HepG2 (cell line): ENCODE results near the gene DNAJB11. TPM values are rescaled to one million over a fixed set of nuclear protein-coding genes. Genes with fewer than 3 reads are reported as not detected.

Experiments used
- GABPA ChIP-seq, 2 experiments: IDR thresholded peaks; 2 replicates each; pipeline ENCODE4 v1.6.1; 2011 to 2016; ENCODE audit warnings: low read depth in 2 of 2, low read length in 1 of 2, missing biosample characterization in 1 of 2, missing genetic modification characterization in 1 of 2
- GABPB1 ChIP-seq: IDR thresholded peaks from 2 replicates; pipeline ENCODE4 v1.6.1; 2016; ENCODE audit warnings: mild to moderate bottlenecking, missing genetic modification reagents, moderate library complexity, missing compliant biosample characterization
- GMEB1 ChIP-seq: sonication (generic); formaldehyde crosslinking; IDR thresholded peaks from 2 replicates; pipeline ENCODE4 v1.5.1; 2020; ENCODE audit warnings: missing genetic modification reagents, mild to moderate bottlenecking, borderline replicate concordance
- HNRNPUL1 ChIP-seq: fragments of 200-400 bp; formaldehyde crosslinking; IDR thresholded peaks from 2 replicates; pipeline ENCODE4 v1.6.1; 2017; ENCODE audit warnings: low read depth, mild to moderate bottlenecking, low read length, moderate library complexity
- MTF1 ChIP-seq: sonication (generic); formaldehyde crosslinking; IDR thresholded peaks from 2 replicates; pipeline ENCODE4 v1.5.0; 2020; ENCODE audit warnings: missing genetic modification reagents
- PRDM4 ChIP-seq: sonication (generic); formaldehyde crosslinking; IDR thresholded peaks from 2 replicates; pipeline ENCODE4 v1.9.0; 2021; ENCODE audit warnings: missing genetic modification reagents, borderline replicate concordance
- PRPF4 ChIP-seq: fragments of 200-400 bp; formaldehyde crosslinking; IDR thresholded peaks from 2 replicates; pipeline ENCODE4 v1.6.1; 2016; ENCODE audit warnings: low read length, low read depth; ENCODE audit not compliant: poor library complexity, severe bottlenecking
- RFX1 ChIP-seq: fragments of 450-650 bp; IDR thresholded peaks from 2 replicates; pipeline ENCODE4 v1.6.1; 2017
- YEATS4 ChIP-seq: sonication (generic); formaldehyde crosslinking; IDR thresholded peaks from 2 replicates; pipeline ENCODE4 v1.4.0; 2020; ENCODE audit warnings: missing genetic modification reagents, borderline replicate concordance
- YY1 ChIP-seq: IDR thresholded peaks from 2 replicates; pipeline ENCODE4 v1.6.1; 2011; ENCODE audit warnings: low read length, low read depth, moderate library complexity, mild to moderate bottlenecking; ENCODE audit not compliant: insufficient read depth, insufficient replicate concordance
- ZBTB34 ChIP-seq: sonication (generic); formaldehyde crosslinking; IDR thresholded peaks from 2 replicates; pipeline ENCODE4 v1.8.0; 2022; ENCODE audit warnings: mild to moderate bottlenecking, missing genetic modification reagents
- ZNF17 ChIP-seq: sonication (generic); formaldehyde crosslinking; IDR thresholded peaks from 2 replicates; pipeline ENCODE4 v1.5.0; 2020; ENCODE audit warnings: mild to moderate bottlenecking, missing genetic modification reagents
- ZNF362 ChIP-seq: sonication (generic); formaldehyde crosslinking; IDR thresholded peaks from 2 replicates; pipeline ENCODE4 v1.4.0; 2020; ENCODE audit warnings: missing genetic modification reagents, mild to moderate bottlenecking, borderline replicate concordance
- ZNF501 ChIP-seq: sonication (generic); formaldehyde crosslinking; IDR thresholded peaks from 2 replicates; pipeline ENCODE4 v1.5.1; 2020; ENCODE audit warnings: mild to moderate bottlenecking, moderate library complexity, missing genetic modification reagents
- polyA plus RNA-seq, 8 experiments: library from polyadenylated mRNA; depleted of rRNA in 3 of 8; stranded (reverse) in 7 of 8; unstranded in 1 of 8; fragments of >200 nt; fragmentation: Illumina TruSeq in 4 of 8; extraction: Trizol in 4 of 8; gene quantifications; 2 replicates each; pipeline versions ENCODE4 v1.2.1 to v1.2.3, GENCODE V29; 2011 to 2016; ENCODE audit warnings: low read depth in 4 of 8, missing spikeins in 1 of 8, mixed read lengths in 1 of 8; ENCODE audit not compliant: insufficient read depth in 1 of 8
- total RNA-seq, 5 experiments: library from RNA; depleted of rRNA; stranded (reverse); fragments of >200 nt; fragmentation: Illumina TruSeq; extraction: Trizol; gene quantifications; 2 replicates each; pipeline ENCODE4 v1.2.3, GENCODE V29; 2016; ENCODE audit warnings: low read depth in 1 of 5
- TF ChIP-seq, protein P1 (sequence below): sonication (generic); formaldehyde crosslinking; IDR thresholded peaks from 2 replicates; pipeline ENCODE4 v1.4.0; 2020; ENCODE audit warnings: mild to moderate bottlenecking, missing genetic modification reagents
- TF ChIP-seq, protein P2 (sequence below): sonication (generic); formaldehyde crosslinking; IDR thresholded peaks from 2 replicates; pipeline ENCODE4 v1.5.1; 2020; ENCODE audit warnings: mild to moderate bottlenecking, missing genetic modification reagents, moderate library complexity
- TF ChIP-seq, protein P3 (sequence below): sonication (generic); formaldehyde crosslinking; IDR thresholded peaks from 2 replicates; pipeline ENCODE4 v1.8.0; 2022; ENCODE audit warnings: mild to moderate bottlenecking, missing genetic modification reagents, moderate library complexity

The DNAJB11 gene
- total and polyA plus RNA-seq, 2 of the 13 experiments (the other 11 are each of a cell fraction or from before 2014, with no cell fraction given), result 41.0 to 132 TPM

DNA sequence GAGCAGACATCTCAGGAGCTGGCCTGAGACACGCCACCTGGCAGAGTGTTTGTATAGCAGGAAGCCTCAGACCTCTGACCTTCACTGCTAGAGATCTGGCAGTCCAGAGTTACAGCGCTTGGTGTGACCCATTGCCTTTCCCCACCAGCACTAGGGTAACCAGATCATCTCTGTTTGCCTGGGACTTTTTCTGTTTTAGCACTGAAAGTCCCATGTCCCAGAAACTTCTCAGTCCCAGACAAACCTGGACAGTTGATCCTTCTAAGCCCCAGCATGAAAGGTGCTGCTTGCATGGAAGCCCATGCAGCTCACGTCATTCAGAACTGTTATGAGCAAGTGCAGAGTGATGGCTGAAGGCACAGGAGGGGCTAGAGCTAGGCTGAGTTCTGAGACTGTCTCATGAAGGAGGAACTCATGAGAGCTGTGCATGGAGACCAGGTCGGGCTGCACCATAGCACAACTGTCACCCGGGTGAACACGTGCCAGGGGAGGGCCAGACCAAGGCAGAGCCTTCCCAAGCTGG lies 24.1 kb downstream of the DNAJB11 start (continued):
- TF ChIP-seq, protein P1, sequence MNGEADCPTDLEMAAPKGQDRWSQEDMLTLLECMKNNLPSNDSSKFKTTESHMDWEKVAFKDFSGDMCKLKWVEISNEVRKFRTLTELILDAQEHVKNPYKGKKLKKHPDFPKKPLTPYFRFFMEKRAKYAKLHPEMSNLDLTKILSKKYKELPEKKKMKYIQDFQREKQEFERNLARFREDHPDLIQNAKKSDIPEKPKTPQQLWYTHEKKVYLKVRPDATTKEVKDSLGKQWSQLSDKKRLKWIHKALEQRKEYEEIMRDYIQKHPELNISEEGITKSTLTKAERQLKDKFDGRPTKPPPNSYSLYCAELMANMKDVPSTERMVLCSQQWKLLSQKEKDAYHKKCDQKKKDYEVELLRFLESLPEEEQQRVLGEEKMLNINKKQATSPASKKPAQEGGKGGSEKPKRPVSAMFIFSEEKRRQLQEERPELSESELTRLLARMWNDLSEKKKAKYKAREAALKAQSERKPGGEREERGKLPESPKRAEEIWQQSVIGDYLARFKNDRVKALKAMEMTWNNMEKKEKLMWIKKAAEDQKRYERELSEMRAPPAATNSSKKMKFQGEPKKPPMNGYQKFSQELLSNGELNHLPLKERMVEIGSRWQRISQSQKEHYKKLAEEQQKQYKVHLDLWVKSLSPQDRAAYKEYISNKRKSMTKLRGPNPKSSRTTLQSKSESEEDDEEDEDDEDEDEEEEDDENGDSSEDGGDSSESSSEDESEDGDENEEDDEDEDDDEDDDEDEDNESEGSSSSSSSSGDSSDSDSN (CRISPR knock-in tag), result no peak
- TF ChIP-seq RFX1 (no peak), ZNF501 (CRISPR knock-in tag) (peak; percentile 43; the same call in 1 of the 2 replicates), GMEB1 (CRISPR knock-in tag) (no peak), HNRNPUL1 (no peak), ZBTB34 (CRISPR knock-in tag) (peak; percentile 75; the same call in 1 of the 2 replicates), PRDM4 (CRISPR knock-in tag) (no peak), ZNF362 (CRISPR knock-in tag) (no peak), PRPF4 (no peak), GABPB1 (CRISPR knock-in tag) (no peak), MTF1 (CRISPR knock-in tag) (no peak), YEATS4 (CRISPR knock-in tag) (peak; percentile 51; the same call in 1 of the 2 replicates), YY1 (no peak), ZNF17 (CRISPR knock-in tag) (no peak), GABPA (IDR thresholded peaks at IDR 0.05; ENCODE audit: low read depth, low read length) (no peak), GABPA (CRISPR knock-in tag; IDR thresholded peaks at IDR 0.05; ENCODE audit: low read depth) (no peak)
- TF ChIP-seq, protein P2, sequence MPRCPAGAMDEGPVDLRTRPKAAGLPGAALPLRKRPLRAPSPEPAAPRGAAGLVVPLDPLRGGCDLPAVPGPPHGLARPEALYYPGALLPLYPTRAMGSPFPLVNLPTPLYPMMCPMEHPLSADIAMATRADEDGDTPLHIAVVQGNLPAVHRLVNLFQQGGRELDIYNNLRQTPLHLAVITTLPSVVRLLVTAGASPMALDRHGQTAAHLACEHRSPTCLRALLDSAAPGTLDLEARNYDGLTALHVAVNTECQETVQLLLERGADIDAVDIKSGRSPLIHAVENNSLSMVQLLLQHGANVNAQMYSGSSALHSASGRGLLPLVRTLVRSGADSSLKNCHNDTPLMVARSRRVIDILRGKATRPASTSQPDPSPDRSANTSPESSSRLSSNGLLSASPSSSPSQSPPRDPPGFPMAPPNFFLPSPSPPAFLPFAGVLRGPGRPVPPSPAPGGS, result no peak
- TF ChIP-seq, protein P3, sequence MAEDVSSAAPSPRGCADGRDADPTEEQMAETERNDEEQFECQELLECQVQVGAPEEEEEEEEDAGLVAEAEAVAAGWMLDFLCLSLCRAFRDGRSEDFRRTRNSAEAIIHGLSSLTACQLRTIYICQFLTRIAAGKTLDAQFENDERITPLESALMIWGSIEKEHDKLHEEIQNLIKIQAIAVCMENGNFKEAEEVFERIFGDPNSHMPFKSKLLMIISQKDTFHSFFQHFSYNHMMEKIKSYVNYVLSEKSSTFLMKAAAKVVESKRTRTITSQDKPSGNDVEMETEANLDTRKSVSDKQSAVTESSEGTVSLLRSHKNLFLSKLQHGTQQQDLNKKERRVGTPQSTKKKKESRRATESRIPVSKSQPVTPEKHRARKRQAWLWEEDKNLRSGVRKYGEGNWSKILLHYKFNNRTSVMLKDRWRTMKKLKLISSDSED (CRISPR knock-in tag), result no peak
